DOHH2 (cell line): ENCODE data around the gene CAMK2D.

Experiments used
- H3F3A ChIP-seq: fragments of 200-600 bp; sonication (generic), shearing (Covaris generic); 2 replicates; pipeline ENCODE4 v1.6.0; 2016; ENCODE audit warnings: antibody characterized with exemption, mild to moderate bottlenecking; ENCODE audit not compliant: control insufficient read depth, insufficient read depth
- H3K27ac ChIP-seq: fragments of 200-600 bp; sonication (generic); 2 replicates; pipeline ENCODE4 v1.5.1; 2014; ENCODE audit warnings: low read depth, mild to moderate bottlenecking, low read length, moderate library complexity
- H3K27me3 ChIP-seq: fragments of 200-600 bp; sonication (generic); 2 replicates; pipeline ENCODE4 v1.6.1; 2014; ENCODE audit warnings: mild to moderate bottlenecking, low read length, mixed read lengths; ENCODE audit not compliant: control insufficient read depth
- H3K36me3 ChIP-seq: fragments of 200-600 bp; sonication (generic); 2 replicates; pipeline ENCODE4 v1.6.1; 2014; ENCODE audit warnings: mild to moderate bottlenecking, low read length, moderate library complexity, mixed read lengths; ENCODE audit not compliant: control insufficient read depth
- H3K4me1 ChIP-seq: fragments of 200-600 bp; sonication (generic); 2 replicates; pipeline ENCODE4 v1.6.1; 2014; ENCODE audit warnings: mild to moderate bottlenecking, low read length, mixed read lengths; ENCODE audit not compliant: control insufficient read depth
- H3K4me2 ChIP-seq: fragments of 200-600 bp; sonication (generic); 2 replicates; pipeline ENCODE4 v1.6.0; 2014; ENCODE audit warnings: mild to moderate bottlenecking, low read length, moderate library complexity
- H3K4me3 ChIP-seq: fragments of 200-600 bp; sonication (generic); 2 replicates; pipeline ENCODE4 v1.5.1; 2014; ENCODE audit warnings: mild to moderate bottlenecking, low read length, mixed read lengths
- H3K79me2 ChIP-seq: fragments of 200-600 bp; sonication (generic); 2 replicates; pipeline ENCODE4 v1.6.1; 2014; ENCODE audit warnings: mild to moderate bottlenecking, low read length, mixed read lengths; ENCODE audit not compliant: control insufficient read depth
- H3K9me2 ChIP-seq: fragments of 200-600 bp; sonication (generic); replicated peaks from 2 replicates; pipeline ENCODE4 v1.6.1; 2014; ENCODE audit warnings: mild to moderate bottlenecking, low read length, mixed read lengths; ENCODE audit not compliant: control insufficient read depth
- H3K9me3 ChIP-seq: fragments of 200-600 bp; sonication (generic); 2 replicates; pipeline ENCODE4 v1.6.1; 2014; ENCODE audit warnings: antibody characterized with exemption, low read length, mixed read lengths; ENCODE audit not compliant: control insufficient read depth, insufficient read depth
- H4K20me1 ChIP-seq: fragments of 200-600 bp; sonication (generic); 2 replicates; pipeline ENCODE4 v1.6.0; 2014; ENCODE audit warnings: low read depth, mild to moderate bottlenecking, antibody characterized with exemption, low read length, moderate library complexity; ENCODE audit not compliant: control insufficient read depth, insufficient read depth
- CTCF ChIP-seq: fragments of 200-600 bp; sonication (generic); IDR thresholded peaks from one replicate; pipeline ENCODE4 v1.5.1; 2014; ENCODE audit warnings: antibody characterized with exemption, mild to moderate bottlenecking, low read depth, low read length; ENCODE audit not compliant: poor library complexity, severe bottlenecking
- EZH2phosphoT487 ChIP-seq: fragments of 200-600 bp; sonication (generic); IDR thresholded peaks from 2 replicates; pipeline ENCODE4 v1.6.1; 2017; ENCODE audit warnings: borderline replicate concordance, mild to moderate bottlenecking, antibody characterized with exemption, low read length, moderate library complexity, mixed read lengths

Gene CAMK2D

GRCh38 chr4:113783701-113784100 lies 22.2 kb upstream of the CAMK2D start:
- Histone ChIP-seq H3K36me3 (no peaks in the 10 kb centered on the region), H3K4me1 (peaks cover 24% of the 10 kb centered on the region), H3K9me2 (no peaks in the 10 kb centered on the region), H3K9me3 (no peaks in the 10 kb centered on the region), H3K4me3 (no peak overlapping the region), H3K27me3 (no peaks in the 10 kb centered on the region), H3F3A (no peaks in the 10 kb centered on the region), H3K4me2 (no peak overlapping the region), H3K27ac (no peak overlapping the region), H4K20me1 (no peaks in the 10 kb centered on the region), H3K79me2 (no peaks in the 10 kb centered on the region)
- no peak for TF ChIP-seq CTCF
- TF ChIP-seq EZH2phosphoT487, result no peak

GRCh38 chr4:113783289-113783688 lies 21.8 kb upstream of the CAMK2D start:
- no peak overlapping the region for H3K27ac ChIP-seq

DNA sequence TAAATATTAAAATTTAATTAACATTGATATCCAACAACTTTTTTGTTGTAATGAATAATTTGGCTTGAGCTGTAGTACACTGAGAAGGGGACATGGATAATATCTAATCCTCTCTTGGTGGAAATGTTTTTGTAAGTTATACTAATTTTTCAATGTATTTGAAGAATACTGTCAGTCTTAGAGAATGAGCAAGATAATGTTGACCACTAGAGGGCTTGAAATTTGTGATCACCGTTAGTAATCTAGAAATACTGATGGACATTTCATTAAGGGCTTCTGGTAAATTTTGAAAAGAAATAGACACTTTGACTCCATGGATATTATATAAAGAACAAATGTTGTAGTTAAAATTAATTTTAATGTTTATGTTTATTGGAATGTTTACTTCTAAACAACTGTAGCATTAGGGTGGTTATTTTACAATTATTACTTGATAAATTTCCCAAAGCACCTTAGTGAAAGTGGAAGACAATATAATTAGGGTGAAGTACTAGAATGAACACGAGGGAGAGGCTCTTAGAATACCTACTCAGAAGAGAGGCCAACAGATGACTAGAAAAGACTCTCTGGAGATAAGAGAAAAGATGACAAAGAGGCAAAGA lies 20.0 kb upstream of the CAMK2D start:
- Histone ChIP-seq H3F3A (no peaks in the 10 kb centered on the region; the same call in 1 of the 2 replicates), H3K36me3 (no peaks in the 10 kb centered on the region), H3K4me3 (no peak overlapping the region), H3K4me2 (no peak overlapping the region), H3K9me3 (no peaks in the 10 kb centered on the region), H3K9me2 (no peaks in the 10 kb centered on the region), H3K4me1 (peaks cover 19% of the 10 kb centered on the region), H3K27me3 (no peaks in the 10 kb centered on the region), H3K27ac (no peak overlapping the region), H3K79me2 (no peaks in the 10 kb centered on the region), H4K20me1 (no peaks in the 10 kb centered on the region)
- TF ChIP-seq EZH2phosphoT487 (no peak), CTCF (peak; percentile 65)

More at GRCh38 chr4:113783289-113783688, 21.8 kb upstream of the CAMK2D start:
- H3K4me2 ChIP-seq, result no peak overlapping the region
- no peaks in the 10 kb centered on the region for H3K36me3 ChIP-seq
- TF ChIP-seq CTCF (no peak), EZH2phosphoT487 (no peak)
- H3K79me2 ChIP-seq, result no peaks in the 10 kb centered on the region
- peaks cover 22% of the 10 kb centered on the region for H3K4me1 ChIP-seq
- no peaks in the 10 kb centered on the region for H3K27me3 ChIP-seq
- no peaks in the 10 kb centered on the region for H3K9me3 ChIP-seq
- H3F3A ChIP-seq, result no peaks in the 10 kb centered on the region
- H3K4me3 ChIP-seq, result no peak overlapping the region
- no peaks in the 10 kb centered on the region for H4K20me1 ChIP-seq
- H3K9me2 ChIP-seq, result no peaks in the 10 kb centered on the region
